NCI-H2171 treated with DMSO at 0.1 percent for 48 hours (cell line): ENCODE data around the gene HIBCH.
"Not testable (repeated sequence)": the region's sequence is repeated elsewhere in the genome, so short reads cannot be mapped to it uniquely, and the experiment has no call there.

Experiments
- DNase-seq: peaks from one replicate; lab custom pipeline; 2025; lab: John Stamatoyannopoulos, UW

HIBCH gene

GRCh38 chr2:190319555-190320498 is at the start of gene HIBCH:
TSS of gene HIBCH (minus strand) at chr2:190319826. CDS start at chr2:190319750, 76 bp downstream.
- DNase-seq: peak; percentile 99

GRCh38 chr2:190367091-190367490 is 47.5 kb upstream of the HIBCH start:
- no peak for DNase-seq

- DNase-seq: no peak
Measured at GRCh38 chr2:190366248-190366753, 46.7 kb upstream of the HIBCH start.

GRCh38 chr2:190365499-190366204 is 46.0 kb upstream of the HIBCH start:
- DNase-seq: peak; percentile 13

- no peak for DNase-seq
Measured at GRCh38 chr2:190362894-190363293, 43.3 kb upstream of the HIBCH start.

- DNase-seq: no peak
Measured at GRCh38 chr2:190361572-190361971, 41.9 kb upstream of the HIBCH start.

GRCh38 chr2:190360965-190361364 is 41.3 kb upstream of the HIBCH start:
- DNase-seq: no peak

GRCh38 chr2:190360561-190360960 is 40.9 kb upstream of the HIBCH start:
- no peak for DNase-seq

- not testable (repeated sequence) for DNase-seq
Measured at GRCh38 chr2:190358655-190359448, 39.2 kb upstream of the HIBCH start.

- DNase-seq: peak; percentile 35
Measured at GRCh38 chr2:190357600-190357999, 38.0 kb upstream of the HIBCH start.

GRCh38 chr2:190355968-190356644 is 36.5 kb upstream of the HIBCH start:
- DNase-seq: no peak

GRCh38 chr2:190354003-190354690 is 34.5 kb upstream of the HIBCH start:
- no peak for DNase-seq

- no peak for DNase-seq
Measured at GRCh38 chr2:190353537-190353899, 33.9 kb upstream of the HIBCH start.

- DNase-seq: no peak
Measured at GRCh38 chr2:190352668-190353536, 33.3 kb upstream of the HIBCH start.

GRCh38 chr2:190351955-190352354 is 32.3 kb upstream of the HIBCH start:
- DNase-seq: no peak

- no peak for DNase-seq
Measured at GRCh38 chr2:190350371-190350770, 30.7 kb upstream of the HIBCH start.

- DNase-seq: no peak
Measured at GRCh38 chr2:190344276-190344827, 24.7 kb upstream of the HIBCH start.

GRCh38 chr2:190343536-190344275 is 24.1 kb upstream of the HIBCH start, which contains the start of gene INPP1:
TSS of gene INPP1 (plus strand) at chr2:190343589. CDS start at chr2:190360103, 16,514 bp downstream.
- peak; percentile 57 for DNase-seq

- DNase-seq: peak; percentile 14
Measured at GRCh38 chr2:190343089-190343535, 23.5 kb upstream of the HIBCH start.
